HCT116 (cell line): ENCODE measurements around the gene TFB1M. TPM values are rescaled to one million over a fixed set of nuclear protein-coding genes. Genes with fewer than 3 reads are reported as not detected.

Experiments
- ATAC-seq: fragments of 200-7000 bp; cut with Tn5 transposase; 2 replicates; pipeline ENCODE4 v1.9.1; 2020; ENCODE audit warnings: mild to moderate bottlenecking, moderate library complexity
- BruUV-seq: library from RNA; stranded (reverse); fragments of 400-500 nt; replicated peaks from 2 replicates; lab custom pipeline; 2021; lab: Mats Ljungman, UMichigan
- CTCF ChIA-PET: fragments of 300-600 bp; sonication (Branson Sonifier 250); formaldehyde crosslinking; loops from one replicate; lab custom pipeline; 2021; ENCODE audit warnings: antibody characterized with exemption; lab: Charles Lee
- POLR2A ChIA-PET: fragments of 300-600, 350-600 bp; sonication (Branson Sonifier 250); formaldehyde crosslinking; loops from one replicate; lab custom pipeline; 2021; ENCODE audit warnings: antibody characterized with exemption; lab: Charles Lee
- RAD21 ChIA-PET, 2 experiments: fragments of 300-600 bp; sonication (Branson Sonifier 250); formaldehyde crosslinking; loops; one replicate each; lab custom pipeline; 2023; ENCODE audit warnings: low total read pairs in 2 of 2; ENCODE audit not compliant: uncharacterized antibody in 2 of 2, unreplicated experiment in 2 of 2, low non-redundant PET in 1 of 2; lab: Charles Lee
- DNase-seq: peaks from one replicate; pipeline ENCODE4 v3.0.0-alpha.2; 2010; ENCODE audit warnings: low read depth, low spot score
- H2AFZ ChIP-seq: fragments of 200-600 bp; shearing (Covaris generic), sonication (generic); 2 replicates; pipeline ENCODE4 v1.6.1; 2017; ENCODE audit warnings: low read depth, mixed run types, mixed read lengths, antibody characterized with exemption, low read length; ENCODE audit not compliant: poor library complexity, severe bottlenecking
- H3K27ac ChIP-seq: 2 replicates; pipeline ENCODE4 v1.5.1; 2012; ENCODE audit warnings: low read depth, low read length
- H3K27me3 ChIP-seq: fragments of 200-600 bp; sonication (generic); 2 replicates; pipeline ENCODE4 v1.6.1; 2016; ENCODE audit warnings: mixed run types, low read length, mixed read lengths; ENCODE audit not compliant: insufficient read depth
- H3K36me3 ChIP-seq, 2 experiments: fragments of 200-500 bp in 1 of 2; fragments of 200-600 bp in 1 of 2; sonication (Bioruptor generic) in 1 of 2; sonication (generic) in 1 of 2; 2 replicates each; pipeline versions ENCODE4 v1.5.1 to v1.6.1; 2014 to 2016; ENCODE audit warnings: low read length in 2 of 2, inconsistent platforms in 1 of 2, mixed read lengths in 1 of 2, mixed run types in 1 of 2; ENCODE audit not compliant: insufficient read depth in 2 of 2, control insufficient read depth in 1 of 2
- H3K4me1 ChIP-seq, 2 experiments: fragments of 200-600 bp in 1 of 2; sonication (generic) in 1 of 2; 2 replicates each; pipeline versions ENCODE4 v1.5.1 to v1.6.1; 2012 to 2017; ENCODE audit warnings: low read length in 2 of 2, inconsistent platforms in 1 of 2, mild to moderate bottlenecking in 1 of 2, mixed read lengths in 1 of 2, mixed run types in 1 of 2, moderate library complexity in 1 of 2; ENCODE audit not compliant: insufficient read depth in 2 of 2, control insufficient read depth in 1 of 2
- H3K4me2 ChIP-seq: fragments of 200-600 bp; sonication (generic); 2 replicates; pipeline ENCODE4 v1.6.1; 2017; ENCODE audit warnings: mixed run types, low read length, mixed read lengths
- H3K4me3 ChIP-seq, 2 experiments: fragments of 200-600 bp in 1 of 2; sonication (generic) in 1 of 2; replicated peaks in 1 of 2; 2 replicates each; pipeline ENCODE4 v1.5.1; 2011 to 2016; ENCODE audit warnings: low read length in 2 of 2, control low read depth in 1 of 2, low read depth in 1 of 2, mild to moderate bottlenecking in 1 of 2, mixed read lengths in 1 of 2, mixed run types in 1 of 2
- H3K79me2 ChIP-seq: fragments of 200-600 bp; sonication (generic); 2 replicates; pipeline ENCODE4 v1.6.1; 2017; ENCODE audit warnings: mild to moderate bottlenecking, mixed run types, low read length, moderate library complexity, mixed read lengths; ENCODE audit not compliant: insufficient read depth
- H3K9ac ChIP-seq: fragments of 200-600 bp; sonication (generic); 2 replicates; pipeline ENCODE4 v1.6.1; 2016; ENCODE audit warnings: low read length, mixed read lengths
- H3K9me2 ChIP-seq: fragments of 200-600 bp; sonication (generic), shearing (Covaris generic); 2 replicates; pipeline ENCODE4 v1.6.1; 2017; ENCODE audit warnings: mixed run types, mild to moderate bottlenecking, moderate library complexity; ENCODE audit not compliant: insufficient read depth
- H3K9me3 ChIP-seq, 2 experiments: fragments of 200-500 bp in 1 of 2; fragments of 200-600 bp in 1 of 2; sonication (Bioruptor generic) in 1 of 2; sonication (generic) in 1 of 2; 2 replicates each; pipeline ENCODE4 v1.6.1; 2014 to 2017; ENCODE audit warnings: low read length in 2 of 2, mixed read lengths in 2 of 2, inconsistent platforms in 1 of 2, low read depth in 1 of 2, mild to moderate bottlenecking in 1 of 2, mixed run types in 1 of 2, moderate library complexity in 1 of 2; ENCODE audit not compliant: control insufficient read depth in 1 of 2, insufficient read depth in 1 of 2
- H4K20me1 ChIP-seq: fragments of 200-600 bp; sonication (generic), shearing (Covaris generic); 2 replicates; pipeline ENCODE4 v1.6.1; 2017; ENCODE audit warnings: mixed run types, mild to moderate bottlenecking, moderate library complexity; ENCODE audit not compliant: insufficient read depth
- EGR1 ChIP-seq: IDR thresholded peaks from 2 replicates; pipeline ENCODE4 v1.6.1; 2012; ENCODE audit warnings: low read depth
- RAD21 ChIP-seq: IDR thresholded peaks from 2 replicates; pipeline ENCODE4 v1.6.1; 2012; ENCODE audit warnings: low read depth, mild to moderate bottlenecking
- SIN3A ChIP-seq: IDR thresholded peaks from 2 replicates; pipeline ENCODE4 v1.6.1; 2012; ENCODE audit warnings: low read depth
- SRF ChIP-seq: IDR thresholded peaks from 2 replicates; pipeline ENCODE4 v1.6.1; 2012; ENCODE audit warnings: low read depth
- intact Hi-C: fragments of 100-400 bp; cut with micrococcal nuclease; formaldehyde crosslinking; loops from 2 replicates; pipeline ENCODE4 v1.10.0; 2022
- total RNA-seq: library from RNA; stranded (reverse); gene quantifications from one replicate; pipeline ENCODE4 v1.2.1, GENCODE V29; 2021; ENCODE audit not compliant: unreplicated experiment

Gene TFB1M
- total RNA-seq, 1 experiment from 2014 or later = 43.8 TPM

DNA sequence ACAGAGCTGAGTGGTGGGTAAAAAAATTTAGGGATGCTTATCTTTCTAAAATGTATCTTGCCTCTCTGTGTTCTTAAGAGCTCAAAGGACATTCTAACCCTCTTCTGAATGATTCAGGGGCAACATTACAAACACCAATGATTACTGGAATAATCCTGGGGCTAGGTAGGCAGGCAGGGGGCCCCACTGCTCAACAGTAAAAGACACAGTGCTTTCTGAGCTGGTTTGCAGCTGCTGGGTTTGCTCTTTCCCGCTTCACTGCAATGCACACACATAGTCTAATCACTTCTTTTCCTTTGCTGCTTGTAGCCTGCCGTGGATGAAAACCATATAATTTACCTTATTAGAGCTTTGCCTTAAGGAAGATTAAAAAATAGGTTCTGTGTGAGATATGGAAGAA lies 26.5 kb downstream of the TFB1M start:
- Histone ChIP-seq H3K27me3 (no peaks in the 10 kb centered on the region), H3K9me2 (no peaks in the 10 kb centered on the region), H3K36me3 (peaks cover 3 to 16% of the 10 kb centered on the region in 2 experiments; a peak in 3 of 4 replicates), H2AFZ (no peak overlapping the region), H3K9ac (no peak overlapping the region), H4K20me1 (no peaks in the 10 kb centered on the region), H3K9me3 (no peaks in the 10 kb centered on the region), H3K4me3 (no peak overlapping the region), H3K4me1 (peaks cover 2% of the 10 kb centered on the region in 2 experiments), H3K4me2 (no peak overlapping the region), H3K79me2 (peaks cover 3% of the 10 kb centered on the region; the same call in 1 of the 2 replicates), H3K27ac (no peak overlapping the region)
- ChIA-PET POLR2A (no interaction called here), CTCF (no interaction called here), RAD21 (no interaction called here)
- no peak for ATAC-seq
- intact Hi-C loops = no loop called here
- BruUV-seq = no TSS peak
- 0 out of 2 replicates have a peak, but pooled peaks have one; percentile 6 for TF ChIP-seq RAD21
- no peak for TF ChIP-seq EGR1
- no peak for DNase-seq

DNA sequence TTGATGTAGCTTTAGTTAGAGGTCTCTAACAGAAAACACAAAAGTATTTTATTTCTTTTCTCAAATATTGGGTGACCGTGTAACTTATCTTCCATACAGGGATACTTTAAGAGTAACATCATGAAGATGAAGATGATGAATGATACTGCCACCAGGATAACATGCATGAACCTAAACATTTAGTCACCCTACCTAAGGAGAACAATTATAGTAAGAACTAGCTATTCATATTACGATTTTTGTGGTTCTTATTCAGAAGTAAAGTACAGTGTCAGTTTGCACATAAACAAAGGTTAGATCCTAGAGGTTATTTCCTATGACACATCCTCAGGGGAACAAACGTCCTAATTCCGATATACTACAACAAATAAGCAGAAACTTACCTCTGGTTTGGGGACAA lies 29.5 kb downstream of the TFB1M start:
- H3K4me3 ChIP-seq = no peak overlapping the region
- intact Hi-C loops = no loop called here
- H3K79me2 ChIP-seq = peaks cover 3% of the 10 kb centered on the region; the same call in 1 of the 2 replicates
- H2AFZ ChIP-seq = no peak overlapping the region
- ATAC-seq = no peak
- no peaks in the 10 kb centered on the region for H3K9me3 ChIP-seq
- H3K4me1 ChIP-seq = no peaks in the 10 kb centered on the region
- H3K4me2 ChIP-seq = no peak overlapping the region
- no peaks in the 10 kb centered on the region for H3K27me3 ChIP-seq
- ChIA-PET CTCF (no interaction called here), RAD21 (no interaction called here), POLR2A (no interaction called here)
- no peak for DNase-seq
- H3K36me3 ChIP-seq = peaks cover 3 to 13% of the 10 kb centered on the region in 2 experiments; a peak in 2 of 4 replicates
- H3K27ac ChIP-seq = no peak overlapping the region
- H4K20me1 ChIP-seq = no peaks in the 10 kb centered on the region
- BruUV-seq = no TSS peak
- H3K9me2 ChIP-seq = no peaks in the 10 kb centered on the region
- no peak for TF ChIP-seq EGR1
- TF ChIP-seq RAD21 = no peak
- no peak for TF ChIP-seq SRF
- no peak for TF ChIP-seq SIN3A
- TF ChIP-seq, all 23 proteins: peak for 0
- no peak overlapping the region for H3K9ac ChIP-seq
